ENCODE results near the gene P2RX1.

The P2RX1 gene

DNA sequence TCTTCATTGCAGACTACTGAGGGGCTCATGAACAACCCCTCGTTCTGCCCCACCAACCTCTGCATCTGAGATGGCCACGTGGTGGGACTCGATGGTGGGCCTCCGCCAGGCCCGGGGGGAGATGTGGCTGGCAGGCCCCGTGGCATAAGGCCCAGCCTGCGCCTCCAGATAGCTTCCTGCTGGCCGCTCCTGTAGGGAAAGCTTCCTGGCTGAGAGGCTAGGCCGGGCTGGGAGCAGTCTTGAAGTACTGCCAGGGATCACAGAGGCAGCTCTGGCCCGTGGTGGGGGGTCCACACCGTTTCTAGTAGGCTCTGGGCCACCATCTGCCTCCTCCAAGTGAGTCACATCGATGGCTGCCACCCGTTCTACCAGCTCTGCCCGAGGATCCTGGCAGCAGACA lies 31.0 kb downstream of the P2RX1 start:
- TF ChIP-seq GATA3 (IDR thresholded peaks at IDR 0.05; ENCODE audit: low read depth, low read length) (no peak), GATA2 (IDR thresholded peaks at IDR 0.05; ENCODE audit: low read depth, low read length) (no peak)

DNA sequence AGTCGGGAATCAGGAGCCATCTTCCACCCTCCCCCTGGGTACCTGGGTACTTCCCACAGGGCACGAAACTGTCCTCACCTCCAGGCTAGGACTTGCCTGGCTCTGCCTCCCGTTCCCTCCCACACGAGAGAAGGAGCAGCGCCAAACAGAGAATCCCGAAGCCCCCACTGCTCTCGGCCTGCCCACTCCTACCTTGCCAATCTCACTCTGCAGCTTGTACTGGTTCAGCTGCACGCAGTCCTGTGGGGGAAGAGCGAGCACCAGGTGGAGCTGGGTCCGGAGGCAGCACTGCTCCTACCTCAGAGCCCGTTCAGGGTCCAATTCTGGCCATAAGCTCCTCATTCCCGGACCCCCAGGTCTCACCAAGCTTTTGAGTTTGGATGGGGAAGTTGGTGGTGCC lies 32.1 kb downstream of the P2RX1 start:
- TF ChIP-seq GATA2 (IDR thresholded peaks at IDR 0.05; ENCODE audit: low read depth, low read length) (no peak), GATA3 (IDR thresholded peaks at IDR 0.05; ENCODE audit: low read depth, low read length) (no peak)

DNA sequence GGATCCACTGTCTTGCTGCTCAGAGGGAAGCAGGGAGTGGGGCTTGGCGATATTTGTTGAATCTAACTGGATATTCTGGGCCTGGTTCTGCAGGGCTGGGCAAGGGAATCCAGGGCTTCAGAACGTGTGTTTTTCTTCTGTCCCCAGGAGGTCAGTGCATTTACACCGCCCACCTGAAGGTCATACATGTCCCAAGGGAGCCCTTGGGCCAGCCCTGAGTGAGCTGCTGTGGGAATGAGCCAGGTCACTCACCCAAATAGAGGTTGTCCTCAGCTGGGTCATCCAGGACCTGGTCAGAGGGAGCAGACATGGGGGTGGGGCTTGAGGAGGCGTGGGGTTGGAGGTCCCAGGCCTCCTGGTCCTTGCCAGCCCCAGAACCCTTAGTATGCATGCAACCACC lies 34.0 kb downstream of the P2RX1 start:
- TF ChIP-seq GATA3 (IDR thresholded peaks at IDR 0.05; ENCODE audit: low read depth, low read length) = no peak
- TF ChIP-seq GATA2 (IDR thresholded peaks at IDR 0.05; ENCODE audit: low read depth, low read length) = no peak

DNA sequence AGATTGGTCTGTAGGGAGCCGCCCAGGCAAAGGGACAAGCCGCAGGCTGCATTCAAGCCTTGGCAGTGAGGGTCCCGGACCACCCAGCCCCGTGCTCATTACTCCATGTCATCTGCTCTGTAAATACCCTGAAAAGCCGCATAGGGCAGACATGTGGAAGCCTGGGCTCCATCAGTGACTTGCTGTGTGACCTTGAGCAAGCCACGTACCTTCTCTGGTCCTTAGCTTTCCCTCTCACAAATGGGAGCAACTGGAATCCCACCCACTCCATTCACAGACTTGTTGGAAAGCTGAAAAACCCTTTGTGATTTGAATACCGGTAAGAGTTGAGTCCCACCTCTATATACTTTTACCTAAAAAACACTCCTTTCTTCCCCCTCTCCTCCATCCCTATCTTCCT lies 35.3 kb downstream of the P2RX1 start:
- TF ChIP-seq GATA3 (IDR thresholded peaks at IDR 0.05; ENCODE audit: low read depth, low read length) = no peak
- TF ChIP-seq GATA2 (IDR thresholded peaks at IDR 0.05; ENCODE audit: low read depth, low read length) = no peak

DNA sequence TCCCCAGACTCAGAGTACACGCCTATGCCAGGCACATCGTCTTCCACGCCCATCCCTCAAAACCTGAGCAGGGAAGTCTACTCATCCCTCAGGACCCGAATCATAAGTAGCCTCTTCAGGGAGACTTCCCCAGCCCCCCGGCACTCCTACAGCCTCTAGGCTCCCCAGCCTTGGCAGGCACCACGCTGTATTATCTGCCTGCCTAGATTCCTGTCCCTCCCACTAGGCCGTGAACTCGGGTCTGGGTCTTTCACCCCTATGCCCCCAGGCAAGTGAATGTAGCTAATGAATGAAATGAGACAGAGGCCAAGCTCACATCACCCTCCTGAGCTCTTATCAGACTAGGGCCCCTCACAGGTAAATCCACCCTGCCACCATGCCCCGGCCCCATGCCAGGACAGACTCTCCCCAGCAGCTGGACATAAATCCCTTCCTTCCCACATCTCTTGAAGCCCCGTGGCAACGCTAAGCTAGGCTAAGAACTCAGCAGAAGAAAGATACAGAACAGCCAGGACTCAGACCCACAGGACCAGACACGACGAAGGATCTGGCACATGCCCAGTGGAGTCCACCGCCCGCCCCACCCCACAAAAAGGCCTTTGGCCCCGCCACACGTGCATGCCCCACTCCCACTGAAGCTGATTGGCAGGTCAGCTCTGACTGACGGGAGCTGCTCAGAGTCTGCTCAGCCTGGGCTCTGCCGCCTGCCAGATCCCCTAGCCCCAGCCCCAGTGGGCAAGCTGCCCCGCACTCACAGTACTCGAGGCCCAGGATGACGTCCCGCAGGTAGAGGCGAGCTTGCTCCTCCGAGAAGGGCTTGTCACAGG lies 36.5 kb downstream of the P2RX1 start:
- TF ChIP-seq GATA3 (IDR thresholded peaks at IDR 0.05; ENCODE audit: low read depth, low read length) (no peak), GATA2 (IDR thresholded peaks at IDR 0.05; ENCODE audit: low read depth, low read length) (no peak)

DNA sequence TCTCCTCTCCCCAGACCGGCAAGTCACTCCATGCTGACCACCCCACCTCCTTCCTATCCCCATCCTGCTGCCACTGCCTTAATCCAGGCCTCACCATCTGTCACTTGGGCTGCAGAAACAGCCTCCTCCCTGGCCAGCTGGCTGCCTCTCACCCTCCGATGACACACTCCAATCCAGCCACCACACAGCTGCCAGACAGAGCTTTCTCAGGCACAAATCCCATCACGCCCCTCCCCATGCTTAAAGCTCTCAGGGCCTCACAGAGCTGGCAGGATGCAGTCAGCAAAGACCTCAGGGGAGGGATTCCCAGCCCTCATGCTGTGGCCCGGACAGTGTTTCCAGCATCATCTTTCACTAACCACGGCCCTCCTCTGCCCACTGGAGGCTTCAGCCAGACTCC lies 37.1 kb downstream of the P2RX1 start:
- TF ChIP-seq GATA2 (IDR thresholded peaks at IDR 0.05; ENCODE audit: low read depth, low read length) (no peak), GATA3 (IDR thresholded peaks at IDR 0.05; ENCODE audit: low read depth, low read length) (no peak)

DNA sequence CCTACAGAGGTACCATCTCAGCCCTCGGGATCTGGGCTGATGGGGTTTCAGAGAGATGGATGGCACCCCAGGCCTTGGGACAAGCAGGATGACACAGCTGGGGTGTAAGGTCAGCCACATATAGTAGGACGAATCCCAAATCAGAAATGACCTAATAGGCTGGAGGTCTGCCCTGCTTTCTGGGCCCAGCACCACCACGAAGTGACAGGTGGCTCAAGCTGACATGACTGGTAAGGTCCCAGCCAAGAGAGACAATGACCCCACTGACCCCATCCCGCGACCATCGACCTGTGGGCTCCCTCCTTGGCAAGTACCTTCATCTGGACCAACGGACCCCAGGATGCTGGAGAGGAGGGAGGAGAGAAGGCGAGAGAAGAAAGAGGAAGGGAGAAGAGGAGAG lies 39.0 kb downstream of the P2RX1 start:
- TF ChIP-seq GATA2 (IDR thresholded peaks at IDR 0.05; ENCODE audit: low read depth, low read length) (no peak), GATA3 (IDR thresholded peaks at IDR 0.05; ENCODE audit: low read depth, low read length) (no peak)

DNA sequence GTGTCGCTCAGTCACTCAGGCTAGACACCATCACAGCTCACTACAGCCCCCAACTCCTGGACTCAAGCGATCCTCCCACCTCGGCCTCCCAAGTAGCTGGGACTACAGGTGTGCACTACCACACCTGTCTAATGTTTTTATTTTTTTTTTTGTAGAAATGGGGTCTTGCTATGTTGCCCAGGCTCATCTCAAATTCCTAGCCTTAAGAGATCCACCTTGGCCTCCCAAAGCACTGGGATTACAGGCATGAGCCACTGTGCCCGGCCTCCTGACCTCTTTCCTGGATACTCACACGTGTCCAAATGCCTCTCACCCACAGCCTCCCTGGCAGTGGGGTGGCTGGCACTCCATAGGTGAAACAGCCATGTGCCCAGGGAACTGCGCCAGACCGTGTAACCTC lies 40.9 kb downstream of the P2RX1 start:
- TF ChIP-seq GATA3 (IDR thresholded peaks at IDR 0.05; ENCODE audit: low read depth, low read length) (no peak), GATA2 (IDR thresholded peaks at IDR 0.05; ENCODE audit: low read depth, low read length) (no peak)

DNA sequence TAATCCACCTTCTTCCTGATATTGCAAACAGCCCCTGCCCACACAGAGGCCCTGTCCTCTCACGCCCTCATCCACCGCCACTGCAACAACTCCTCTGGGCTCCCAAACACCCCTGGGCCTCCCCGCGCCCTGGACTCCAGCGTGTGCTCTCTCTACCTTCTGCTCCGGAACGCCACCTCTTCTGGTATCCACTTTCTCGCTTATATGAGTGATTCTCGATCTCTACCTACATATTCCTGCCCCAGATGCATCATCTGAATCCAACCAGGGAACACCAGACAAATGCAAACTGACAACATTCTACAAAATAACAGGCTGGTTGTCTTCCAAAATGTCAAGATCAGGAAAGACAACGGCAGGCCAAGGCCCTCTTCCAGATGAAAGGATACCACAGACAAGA lies 42.4 kb downstream of the P2RX1 start:
- no peak for TF ChIP-seq GATA2 (IDR thresholded peaks at IDR 0.05; ENCODE audit: low read depth, low read length)
- no peak for TF ChIP-seq GATA3 (IDR thresholded peaks at IDR 0.05; ENCODE audit: low read depth, low read length)

DNA sequence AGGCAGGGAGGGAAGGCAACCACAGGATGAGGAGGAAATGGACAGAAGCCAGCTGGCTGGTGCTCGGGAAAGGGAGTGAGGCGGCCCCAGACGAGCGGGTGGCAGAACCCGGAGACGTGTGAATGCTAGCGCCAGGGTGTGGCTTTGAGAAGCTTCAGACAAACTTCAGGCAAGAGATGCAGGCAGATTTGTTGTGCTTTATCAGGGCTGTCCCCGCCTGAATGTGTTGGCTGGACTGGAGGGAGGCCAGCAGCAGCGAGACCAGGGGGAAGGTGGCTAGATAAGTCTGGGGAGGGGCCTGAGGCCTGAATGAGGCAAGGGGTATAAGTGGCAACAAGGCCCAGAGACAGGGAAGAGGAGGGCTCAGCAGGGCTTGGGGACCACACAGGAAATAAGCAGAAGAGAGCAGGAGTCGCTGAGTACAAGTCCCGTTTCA lies 45.4 kb downstream of the P2RX1 start:
- TF ChIP-seq GATA3 (IDR thresholded peaks at IDR 0.05; ENCODE audit: low read depth, low read length) (no peak), GATA2 (IDR thresholded peaks at IDR 0.05; ENCODE audit: low read depth, low read length) (no peak)

DNA sequence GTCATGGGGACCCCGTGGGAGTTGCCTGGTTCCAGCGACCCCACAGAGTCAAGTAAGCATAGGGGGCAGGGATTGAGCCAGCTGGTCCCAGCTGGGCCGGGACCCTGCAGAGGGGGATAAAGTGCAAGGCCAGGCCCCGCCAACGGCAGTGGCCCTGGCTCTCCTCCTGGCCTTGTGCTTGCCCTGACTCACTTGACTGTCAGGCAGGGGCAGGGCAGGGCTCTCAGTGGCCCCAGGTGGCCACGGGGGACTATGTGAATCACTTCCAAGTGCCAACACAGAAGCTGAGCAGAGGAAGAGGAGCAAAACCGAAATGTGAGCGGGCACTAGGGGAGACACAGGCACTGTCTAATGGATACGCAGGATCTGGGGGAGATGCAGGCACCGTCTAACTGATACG lies 48.7 kb downstream of the P2RX1 start:
- TF ChIP-seq GATA2 (IDR thresholded peaks at IDR 0.05; ENCODE audit: low read depth, low read length) (no peak), GATA3 (IDR thresholded peaks at IDR 0.05; ENCODE audit: low read depth, low read length) (no peak)

DNA sequence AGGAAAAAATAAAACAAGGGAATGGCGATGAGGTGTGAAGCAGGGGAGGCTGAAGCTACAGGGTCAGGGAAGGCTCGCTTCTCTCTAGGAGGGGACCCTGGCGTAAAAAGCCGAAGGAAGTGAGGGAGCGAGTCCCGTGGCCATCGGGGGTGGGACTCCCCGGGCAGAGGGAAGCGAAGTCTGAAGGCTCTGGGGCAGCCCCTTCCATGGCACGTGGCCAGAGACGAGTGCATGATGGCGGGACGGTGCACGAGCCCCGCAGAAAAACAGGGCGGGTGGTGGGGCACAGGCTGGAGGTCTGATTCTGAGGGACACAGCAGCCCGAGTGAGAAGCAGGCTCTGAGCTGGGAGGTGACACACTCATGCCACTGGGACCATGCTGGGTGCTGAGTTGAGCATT lies 49.2 kb downstream of the P2RX1 start:
- TF ChIP-seq GATA2 (IDR thresholded peaks at IDR 0.05; ENCODE audit: low read depth, low read length) (no peak), GATA3 (IDR thresholded peaks at IDR 0.05; ENCODE audit: low read depth, low read length) (no peak)

DNA sequence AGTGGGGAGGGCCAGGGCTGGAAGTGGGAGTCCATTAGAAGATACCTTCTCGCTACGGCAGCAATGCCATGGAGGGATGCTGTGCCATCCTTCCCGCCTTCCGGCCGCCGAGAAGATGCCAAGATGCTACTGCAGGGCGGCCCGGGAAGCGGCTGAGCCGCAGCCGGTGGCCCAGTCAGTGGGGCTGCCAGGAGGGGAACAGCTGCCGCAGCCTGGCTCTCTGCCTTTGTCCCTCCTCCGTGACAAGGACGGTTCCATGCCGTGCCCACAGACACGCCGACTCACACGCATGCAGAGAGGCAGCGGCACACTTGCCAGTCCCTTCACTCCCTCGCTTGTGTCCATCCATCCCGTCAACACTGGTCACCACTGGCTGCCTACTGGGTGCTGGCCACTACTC lies 50.0 kb downstream of the P2RX1 start:
- TF ChIP-seq GATA3 (IDR thresholded peaks at IDR 0.05; ENCODE audit: low read depth, low read length) = no peak
- TF ChIP-seq GATA2 (IDR thresholded peaks at IDR 0.05; ENCODE audit: low read depth, low read length) = no peak

DNA sequence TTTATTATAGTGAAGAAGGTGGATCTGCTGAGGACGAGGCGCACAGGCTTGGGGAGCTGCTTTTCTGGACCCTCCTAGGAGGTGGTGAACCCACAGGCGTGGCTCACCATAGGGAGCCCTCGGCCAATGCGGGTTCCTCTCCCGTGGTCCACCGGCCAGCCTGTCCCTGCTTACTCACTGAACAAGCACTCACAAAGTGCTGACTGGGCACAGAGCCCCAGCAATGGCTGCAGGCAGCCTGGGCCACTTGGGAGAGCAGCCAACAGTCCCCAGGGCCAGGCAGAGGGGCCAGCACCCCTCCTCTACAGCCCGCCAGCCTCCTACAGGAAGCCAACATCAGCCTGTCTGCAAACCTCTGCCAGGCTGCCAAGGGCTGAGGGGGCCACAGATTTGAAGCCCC lies 51.1 kb downstream of the P2RX1 start:
- no peak for TF ChIP-seq GATA2 (IDR thresholded peaks at IDR 0.05; ENCODE audit: low read depth, low read length)

DNA sequence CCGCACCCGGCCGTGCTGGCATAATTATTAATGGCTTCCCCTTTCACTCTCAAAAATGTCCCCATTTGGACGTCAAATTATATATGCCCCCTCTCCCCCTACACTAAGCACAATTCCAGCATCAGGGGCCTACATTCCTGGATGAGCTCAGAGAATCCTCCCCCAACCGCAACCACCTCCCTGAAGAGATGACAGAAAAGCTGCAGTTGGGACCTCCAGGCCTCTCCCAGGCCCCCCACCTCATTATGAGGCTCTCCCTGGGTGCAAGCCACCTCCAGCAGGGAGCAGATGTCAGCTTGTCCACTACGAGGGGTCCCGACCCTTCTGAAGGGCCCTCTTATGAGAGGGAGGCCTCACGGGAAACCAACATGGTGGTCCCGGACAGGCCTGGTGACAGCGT lies 51.7 kb downstream of the P2RX1 start:
- TF ChIP-seq GATA3 (IDR thresholded peaks at IDR 0.05; ENCODE audit: low read depth, low read length) (no peak), GATA2 (IDR thresholded peaks at IDR 0.05; ENCODE audit: low read depth, low read length) (no peak)

Measured in SH-SY5Y (cell line).